GM12878 (cell line): ENCODE results near the gene ELK3. TPM values are rescaled to one million over a fixed set of nuclear protein-coding genes. Genes with fewer than 3 reads are reported as not detected.

ENCODE experiments used
- ATAC-seq: fragments of 200-7000 bp; cut with Tn5 transposase; 3 replicates; pipeline ENCODE4 v1.9.1; 2020; ENCODE audit warnings: mild to moderate bottlenecking, moderate library complexity
- BruUV-seq: library from RNA; stranded (reverse); fragments of 400-500 nt; replicated peaks from 2 replicates; lab custom pipeline; 2021; lab: Mats Ljungman, UMichigan
- CTCF ChIA-PET: fragments of 300-600 bp; sonication (Branson Sonifier 250); formaldehyde crosslinking; extraction: SDS; loops from one replicate; lab custom pipeline; 2021; ENCODE audit warnings: inconsistent platforms; lab: Yijun Ruan, JAX
- POLR2A ChIA-PET: fragments of 350-600 bp; formaldehyde crosslinking; extraction: SDS; loops from one replicate; lab custom pipeline; 2021; ENCODE audit warnings: inconsistent platforms; lab: Charles Lee
- RAD21 ChIA-PET: fragments of 300-600 bp; sonication (Branson Sonifier 250); formaldehyde crosslinking; loops from one replicate; lab custom pipeline; 2023; ENCODE audit warnings: antibody characterized with exemption; ENCODE audit not compliant: unreplicated experiment; lab: Charles Lee
- SMC1A ChIA-PET: fragments of 300-600 bp; sonication (Branson Sonifier 250); formaldehyde crosslinking; loops from one replicate; lab custom pipeline; 2023; ENCODE audit not compliant: unreplicated experiment, uncharacterized antibody; lab: Charles Lee
- DNase-seq: peaks from one replicate; pipeline ENCODE4 v3.0.0-alpha.2; 2011; ENCODE audit warnings: low read depth, low spot score
- FAIRE-seq: peaks from 3 replicates; lab custom pipeline; 2011; peaks lifted over from hg19 to GRCh38; lab: Jason Lieb, UNC
- H2AFZ ChIP-seq: 2 replicates; pipeline ENCODE4 v1.6.0; 2011; ENCODE audit warnings: low read depth, low read length, control low read depth; ENCODE audit not compliant: control insufficient read depth
- H3K27ac ChIP-seq: 2 replicates; pipeline ENCODE4 v1.5.1; 2011; ENCODE audit warnings: control low read depth; ENCODE audit not compliant: control insufficient read depth, insufficient read depth
- H3K27me3 ChIP-seq, 2 experiments: replicated peaks in 1 of 2; 2 replicates each; pipeline versions ENCODE4 v1.6.0 to v1.6.1; 2011; ENCODE audit warnings: low read length in 1 of 2; ENCODE audit not compliant: control insufficient read depth in 2 of 2, insufficient read depth in 2 of 2
- H3K36me3 ChIP-seq, 2 experiments: 2 replicates each; pipeline ENCODE4 v1.5.1; 2011; ENCODE audit warnings: low read length in 1 of 2; ENCODE audit not compliant: control insufficient read depth in 2 of 2, insufficient read depth in 2 of 2
- H3K4me1 ChIP-seq: 2 replicates; pipeline ENCODE4 v1.6.1; 2011; ENCODE audit warnings: mild to moderate bottlenecking, low read length, moderate library complexity, mixed read lengths; ENCODE audit not compliant: control insufficient read depth, insufficient read depth
- H3K4me2 ChIP-seq: 2 replicates; pipeline ENCODE4 v1.6.0; 2011; ENCODE audit warnings: control low read depth; ENCODE audit not compliant: control insufficient read depth, insufficient read depth
- H3K4me3 ChIP-seq: fragments of 200-600 bp; sonication (generic); 2 replicates; pipeline ENCODE4 v1.5.1; 2016
- H3K79me2 ChIP-seq: 2 replicates; pipeline ENCODE4 v1.6.0; 2011; ENCODE audit warnings: low read length; ENCODE audit not compliant: control insufficient read depth, insufficient read depth
- H3K9ac ChIP-seq: 2 replicates; pipeline ENCODE4 v1.8.0; 2011; ENCODE audit warnings: low read length, control low read depth, mixed read lengths; ENCODE audit not compliant: control insufficient read depth, insufficient read depth
- H3K9me3 ChIP-seq: replicated peaks from 3 replicates; pipeline ENCODE4 v1.5.1; 2011; ENCODE audit warnings: mild to moderate bottlenecking, low read length; ENCODE audit not compliant: control insufficient read depth, insufficient read depth
- H4K20me1 ChIP-seq: 2 replicates; pipeline ENCODE4 v1.6.0; 2011; ENCODE audit not compliant: control insufficient read depth, insufficient read depth
- ATF3 ChIP-seq: IDR thresholded peaks from 2 replicates; pipeline ENCODE4 v1.6.1; 2011; ENCODE audit warnings: low read depth, mild to moderate bottlenecking, low read length, moderate library complexity, borderline replicate concordance; ENCODE audit errors: extremely low read depth
- CTCF ChIP-seq, 3 experiments: IDR thresholded peaks in 2 of 3; conservative IDR thresholded peaks in 1 of 3; 2 replicates each; pipeline ENCODE4 v1.5.1; 2011; ENCODE audit warnings: low read depth in 3 of 3, low read length in 3 of 3, mild to moderate bottlenecking in 3 of 3, control low read depth in 2 of 3, moderate library complexity in 2 of 3, inconsistent platforms in 1 of 3, mixed read lengths in 1 of 3; ENCODE audit not compliant: control insufficient read depth in 2 of 3, insufficient read depth in 1 of 3; ENCODE audit errors: extremely low read depth in 1 of 3
- MTA2 ChIP-seq: fragments of 450-650 bp; IDR thresholded peaks from 2 replicates; pipeline ENCODE4 v1.6.1; 2016; ENCODE audit warnings: low read depth, mild to moderate bottlenecking, moderate library complexity
- NR2C2 ChIP-seq: IDR thresholded peaks from 2 replicates; pipeline ENCODE4 v1.6.1; 2011; ENCODE audit warnings: borderline replicate concordance, low read depth; ENCODE audit not compliant: control insufficient read depth, insufficient read length
- PAX8 ChIP-seq: fragments of 450-650 bp; IDR thresholded peaks from 2 replicates; pipeline ENCODE4 v1.6.1; 2017; ENCODE audit warnings: mild to moderate bottlenecking, moderate library complexity
- RUNX3 ChIP-seq: IDR thresholded peaks from 2 replicates; pipeline ENCODE4 v1.6.1; 2012; ENCODE audit warnings: low read length, inconsistent platforms
- SMAD5 ChIP-seq: IDR thresholded peaks from 2 replicates; pipeline ENCODE4 v1.6.1; 2016; ENCODE audit warnings: antibody characterized with exemption, low read depth
- USF1 ChIP-seq: IDR thresholded peaks from 2 replicates; pipeline ENCODE4 v1.6.1; 2011; ENCODE audit warnings: borderline replicate concordance, low read depth, mild to moderate bottlenecking, moderate library complexity, mixed read lengths, low read length; ENCODE audit not compliant: insufficient read depth; ENCODE audit errors: extremely low read length
- WGBS: methylation state at CpG from one replicate; pipeline ENCODE4 v1.1.6; 2016; ENCODE audit warnings: low lambda C conversion rate; ENCODE audit not compliant: insufficient replicate concordance, insufficient coverage; ENCODE audit errors: missing lambda C conversion rate; 5-methylcytosine and 5-hydroxymethylcytosine counted together
- in situ Hi-C: fragments of 300-500 bp; cut with MboI; formaldehyde crosslinking; loops from 9 replicates; pipeline ENCODE4 v1.14.3; 2018; ENCODE audit warnings: mixed read lengths
- intact Hi-C: fragments of 100-400 bp; cut with micrococcal nuclease; formaldehyde crosslinking; loops from one replicate; pipeline ENCODE4 v1.14.2; 2022; ENCODE audit not compliant: unreplicated experiment
- polyA plus RNA-seq, 11 experiments: library from polyadenylated mRNA; depleted of rRNA in 4 of 11; unstranded in 6 of 11; stranded (reverse) in 5 of 11; fragments of >200 nt; fragmentation: Nextera tagmentation in 4 of 11; fragmentation: Illumina TruSeq in 1 of 11; extraction: Ambion mirVana in 4 of 11; extraction: Trizol in 1 of 11; gene quantifications; 1 replicate in 1 of 11; 2 replicates in 10 of 11; pipeline versions ENCODE4 v1.2.1 to v1.2.3, GENCODE V29; 2011 to 2016; ENCODE audit warnings: inconsistent platforms in 2 of 11, missing spikeins in 2 of 11, low read depth in 1 of 11
- total RNA-seq, 4 experiments: library from RNA; depleted of rRNA in 3 of 4; stranded (reverse); fragments of >200 nt in 3 of 4; fragmentation: Illumina TruSeq in 1 of 4; extraction: Trizol in 1 of 4; gene quantifications; 2 replicates each; pipeline versions ENCODE4 v1.2.1 to v1.2.3, GENCODE V29; 2013 to 2021

Gene ELK3
- total and polyA plus RNA-seq, 10 of the 15 experiments (the other 5 are each of a cell fraction or from before 2014, with no cell fraction given): 0.37 to 4.8 (median 0.88) TPM

- Histone ChIP-seq H3K4me2 (no peak overlapping the region), H3K9me3 (no peaks in the 10 kb centered on the region), H3K4me1 (peaks cover under 1% of the 10 kb centered on the region; the same call in 1 of the 2 replicates), H3K79me2 (no peaks in the 10 kb centered on the region; the same call in 1 of the 2 replicates), H3K27ac (no peak overlapping the region), H4K20me1 (no peaks in the 10 kb centered on the region), H3K36me3 (peaks cover 0 to 10% of the 10 kb centered on the region in 2 experiments; a peak in 1 of 4 replicates), H3K4me3 (no peak overlapping the region), H3K9ac (no peak overlapping the region), H3K27me3 (no peaks in the 10 kb centered on the region), H2AFZ (no peak overlapping the region)
- POLR2A ChIA-PET: interaction anchor here (1.0 kb wide), 1 partner anchor 98 kb away, joined by 3 read pairs; the partner anchor contains the start of gene CDK17
- intact Hi-C loops (no loop called here), in situ Hi-C loops (no loop called here)
- no TSS peak for BruUV-seq
- WGBS: 100% methylated on average over 2 of the region's 2 CpGs
- SMC1A ChIA-PET: interaction anchor here (0.6 to 1.9 kb wide), 8 partner anchors 8 to 101 kb away, joined by 3 to 8 read pairs (median 4); no protein-coding TSS in a partner anchor
- CTCF ChIA-PET: interaction anchor here (0.6 to 1.2 kb wide), 5 partner anchors 12 to 99 kb away, joined by 3 to 4 read pairs (median 3); no protein-coding TSS in a partner anchor
- TF ChIP-seq RUNX3: no peak
- no peak for TF ChIP-seq PAX8
- no peak for TF ChIP-seq SMAD5
- TF ChIP-seq MTA2: no peak
- RAD21 ChIA-PET: interaction anchor here (1.2 to 1.7 kb wide), 3 partner anchors 10 to 98 kb away, joined by 4 to 6 read pairs (median 6); partner anchors contain the start of gene CDK17
- no peak for FAIRE-seq
- no peak for ATAC-seq
- DNase-seq: no peak
Measured at GRCh38 chr12:96302687-96303310, 108.6 kb downstream of the ELK3 start.

GRCh38 chr12:96303653-96304052 is 109.5 kb downstream of the ELK3 start:
- Histone ChIP-seq H3K79me2 (no peaks in the 10 kb centered on the region; the same call in 1 of the 2 replicates), H2AFZ (no peak overlapping the region), H4K20me1 (no peaks in the 10 kb centered on the region), H3K4me3 (no peak overlapping the region), H3K4me2 (no peak overlapping the region), H3K36me3 (peaks cover 0 to 10% of the 10 kb centered on the region in 2 experiments; a peak in 2 of 4 replicates), H3K9me3 (no peaks in the 10 kb centered on the region), H3K9ac (no peak overlapping the region), H3K27ac (no peak overlapping the region), H3K27me3 (no peaks in the 10 kb centered on the region), H3K4me1 (no peaks in the 10 kb centered on the region)
- CTCF ChIA-PET: interaction anchor here (1.0 to 1.2 kb wide), 3 partner anchors 11 to 98 kb away, joined by 3 read pairs; no protein-coding TSS in a partner anchor
- FAIRE-seq (no peak), ATAC-seq (no peak), DNase-seq (no peak)
- no peak for TF ChIP-seq USF1
- 0 out of 6 replicates have a peak, but pooled peaks of 1 of the 3 experiments have one; percentile 7 for TF ChIP-seq CTCF (IDR thresholded peaks at IDR 0.05 in 2 of 3, conservative IDR thresholded peaks at IDR 0.05 in 1 of 3; ENCODE audit: control insufficient read depth in 2 of 3, extremely low read depth in 1 of 3, insufficient read depth in 1 of 3, low read depth in 3 of 3, low read length in 3 of 3)
- TF ChIP-seq NR2C2: no peak
- TF ChIP-seq ATF3: no peak
- no TSS peak for BruUV-seq
- in situ Hi-C loops: no loop called here
- RAD21 ChIA-PET: interaction anchor here (1.2 to 1.7 kb wide), 3 partner anchors 9 to 97 kb away, joined by 4 to 6 read pairs (median 6); partner anchors contain the start of gene CDK17
- POLR2A ChIA-PET: interaction anchor here (1.0 kb wide), 1 partner anchor 97 kb away, joined by 3 read pairs; the partner anchor contains the start of gene CDK17
- SMC1A ChIA-PET: interaction anchor here (0.8 to 1.9 kb wide), 6 partner anchors 9 to 100 kb away, joined by 3 to 8 read pairs (median 4); no protein-coding TSS in a partner anchor
- intact Hi-C loops: no loop called here
